NCI-H1105 (cell line): ENCODE measurements around the gene NLGN1.

Experiments used
- DNase-seq: peaks from one replicate; lab custom pipeline; 2025; lab: John Stamatoyannopoulos, UW

The NLGN1 gene

DNA sequence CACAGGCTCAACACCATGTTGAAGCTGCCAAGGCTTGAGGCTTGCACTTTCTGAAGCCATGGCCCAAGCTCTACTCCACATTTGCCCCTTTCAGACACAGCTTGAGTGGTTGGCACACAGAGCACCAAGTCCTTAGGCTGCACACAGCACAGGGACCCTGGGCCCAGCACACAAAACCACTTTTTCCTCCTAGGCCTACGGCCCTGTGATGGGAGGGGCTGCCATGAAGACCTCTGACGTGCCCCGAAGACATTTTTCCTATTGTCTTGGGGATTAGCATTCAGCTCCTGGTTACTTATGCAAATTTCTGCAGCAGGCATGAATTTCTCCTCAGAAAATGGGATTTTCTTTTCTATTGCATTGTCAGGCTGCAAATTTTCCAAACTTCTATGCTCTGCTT is 445.5 kb downstream of the NLGN1 start:
- DNase-seq: no peak

DNA sequence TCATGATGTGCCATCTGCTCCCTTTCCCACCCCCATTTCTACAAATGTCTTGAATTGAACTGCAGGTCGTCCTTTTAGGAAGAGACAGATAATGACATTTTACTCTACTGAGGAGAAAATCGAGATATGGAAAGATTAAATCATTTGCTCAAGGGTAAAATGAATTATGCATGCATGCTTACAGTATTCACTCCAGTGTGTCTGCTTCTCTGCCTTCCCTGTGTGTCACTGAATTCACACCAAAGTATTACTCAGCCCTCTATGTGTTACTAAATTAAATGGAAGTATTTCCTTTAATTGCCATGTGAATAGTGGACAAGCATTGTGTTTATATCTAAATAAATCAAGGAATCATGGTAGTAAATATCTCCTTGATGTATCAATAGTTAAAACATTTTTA is 449.0 kb downstream of the NLGN1 start:
- DNase-seq: no peak

DNA sequence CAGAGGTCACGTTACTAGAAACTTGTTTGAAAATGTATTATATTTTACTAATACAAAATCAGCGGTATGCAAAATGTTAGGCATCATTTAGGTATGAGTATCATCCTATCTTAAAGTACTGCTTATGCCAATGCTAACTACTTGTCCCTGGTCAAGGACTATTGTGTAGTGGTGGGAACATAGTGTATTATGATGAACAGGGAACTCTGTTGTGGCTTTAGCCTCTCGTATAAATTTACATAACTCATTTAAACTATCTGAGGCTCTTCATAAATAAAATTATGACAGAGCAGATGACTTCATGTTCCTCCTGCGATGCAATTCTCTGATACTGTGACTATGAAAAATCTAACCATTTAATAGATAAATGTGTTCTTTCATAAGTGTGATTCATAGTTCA is 451.9 kb downstream of the NLGN1 start:
- DNase-seq: no peak

DNA sequence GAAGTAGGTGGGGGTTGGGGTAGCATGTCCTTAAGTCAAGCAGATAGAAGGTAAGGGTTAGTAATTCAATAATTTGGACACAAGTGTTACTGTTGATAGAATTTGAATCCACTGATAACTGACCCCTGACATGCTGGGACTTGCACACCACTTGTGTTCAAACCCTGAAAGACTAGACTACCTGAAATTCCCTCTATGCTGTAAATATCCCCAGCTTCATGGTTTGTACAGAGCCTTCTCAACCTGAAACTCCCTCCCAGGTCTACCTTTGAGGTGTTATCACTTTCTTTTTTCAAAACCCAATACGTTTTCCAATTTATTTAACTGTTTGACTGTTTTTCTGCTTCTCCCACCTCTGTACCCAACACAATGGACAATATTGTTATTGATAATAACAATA is 459.6 kb downstream of the NLGN1 start:
- DNase-seq: no peak

DNA sequence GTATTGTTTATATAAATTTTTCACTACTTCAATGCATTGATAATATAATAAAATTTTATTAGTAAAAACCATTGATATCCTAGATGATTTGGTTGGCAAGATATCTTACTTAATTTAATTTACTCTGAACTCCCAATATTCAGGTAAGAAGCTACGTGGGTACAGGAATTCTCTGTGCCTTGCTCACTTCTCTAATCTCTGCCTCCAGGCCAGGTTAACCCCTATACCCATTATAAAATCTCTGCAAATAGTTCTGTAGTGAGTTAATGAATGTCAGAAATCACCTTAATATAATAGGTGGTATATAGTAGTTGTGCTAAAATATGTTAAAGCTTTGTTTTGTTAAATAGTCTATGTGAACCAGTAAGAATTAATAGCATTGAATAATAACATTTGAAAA is 465.2 kb downstream of the NLGN1 start:
- DNase-seq: no peak

DNA sequence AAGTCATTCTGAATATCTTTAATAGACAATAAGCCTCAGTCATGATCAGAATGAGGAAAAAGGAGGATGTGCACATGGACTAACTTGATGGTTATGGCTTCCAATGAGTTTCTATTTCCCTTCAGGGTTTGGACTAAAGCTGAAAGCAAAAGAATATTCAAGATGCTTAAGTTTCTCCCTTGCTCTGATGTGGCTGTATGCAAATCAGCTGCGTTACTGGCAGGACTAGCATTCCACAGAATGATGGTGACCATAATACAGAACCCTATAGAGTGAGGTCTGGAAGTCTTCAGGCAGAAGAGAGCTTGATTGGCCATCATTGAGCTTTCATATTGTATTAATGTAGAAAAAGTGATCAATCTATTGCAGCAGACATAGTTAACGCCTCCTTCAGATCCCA is 466.0 kb downstream of the NLGN1 start:
- no peak for DNase-seq

DNA sequence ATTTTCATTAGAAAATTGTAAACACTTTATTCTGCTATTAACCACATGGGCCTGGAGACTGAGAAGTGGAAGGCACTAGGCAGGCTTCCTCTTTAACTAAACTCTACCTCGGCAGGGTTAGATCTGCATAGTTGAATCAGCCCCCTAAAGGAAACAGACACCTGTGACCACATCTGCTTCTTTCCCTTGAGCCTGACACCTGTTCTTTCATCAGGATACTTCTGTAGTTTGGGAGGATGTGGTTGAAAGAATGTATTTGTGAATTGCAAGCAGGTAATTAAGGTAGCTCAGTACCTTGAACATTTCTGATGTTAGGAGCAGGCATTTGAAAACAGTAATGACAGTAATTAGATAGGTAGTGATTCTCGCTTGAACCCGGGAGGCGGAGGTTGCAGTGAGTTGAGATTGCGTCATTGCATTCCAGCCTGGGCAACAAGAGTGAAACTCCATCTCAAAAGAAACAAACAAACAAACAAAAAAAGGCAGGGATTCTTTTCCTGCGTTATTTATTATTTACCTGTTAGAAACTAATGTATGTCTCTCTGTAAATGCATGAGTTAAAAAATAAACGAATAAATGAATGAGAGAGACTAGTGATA is 468.5 kb downstream of the NLGN1 start:
- peak; percentile 10 for DNase-seq

DNA sequence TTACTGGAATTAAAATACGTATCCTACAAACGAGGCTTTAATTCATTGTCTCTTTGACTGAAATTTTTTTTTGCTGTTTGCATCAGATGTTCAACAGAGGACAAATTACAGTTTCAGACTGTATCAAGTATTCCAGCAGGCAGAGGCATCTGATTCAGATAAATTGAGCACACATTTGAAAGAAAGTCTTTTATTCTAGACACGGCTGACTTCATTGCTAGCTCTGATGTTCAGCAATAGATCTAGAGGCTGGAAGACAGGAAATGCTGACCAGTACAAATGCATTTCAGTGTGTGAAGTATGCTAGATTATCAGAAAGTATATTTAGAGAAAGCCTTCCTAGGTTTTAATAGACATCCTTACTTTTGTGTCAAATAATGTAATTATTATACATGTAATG is 472.2 kb downstream of the NLGN1 start:
- no peak for DNase-seq

DNA sequence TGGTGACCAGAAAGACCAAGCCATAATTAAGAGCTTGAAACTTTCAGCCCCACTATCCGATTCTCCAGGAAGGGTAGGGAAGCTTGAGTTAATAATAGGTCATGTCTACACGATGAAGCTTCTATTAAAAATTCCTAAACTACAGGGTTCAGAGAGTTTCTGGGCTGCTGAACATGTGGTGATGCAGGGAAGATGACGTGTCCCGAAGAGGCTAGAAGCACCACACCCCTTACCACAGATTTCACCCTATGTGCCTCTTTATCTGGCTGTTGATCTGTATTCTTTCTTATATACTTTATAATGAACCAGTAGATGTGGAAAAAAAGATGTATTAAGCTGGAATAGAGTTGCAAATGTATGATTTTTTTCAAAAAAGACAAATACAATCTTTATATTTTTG is 473.4 kb downstream of the NLGN1 start:
- DNase-seq: no peak

DNA sequence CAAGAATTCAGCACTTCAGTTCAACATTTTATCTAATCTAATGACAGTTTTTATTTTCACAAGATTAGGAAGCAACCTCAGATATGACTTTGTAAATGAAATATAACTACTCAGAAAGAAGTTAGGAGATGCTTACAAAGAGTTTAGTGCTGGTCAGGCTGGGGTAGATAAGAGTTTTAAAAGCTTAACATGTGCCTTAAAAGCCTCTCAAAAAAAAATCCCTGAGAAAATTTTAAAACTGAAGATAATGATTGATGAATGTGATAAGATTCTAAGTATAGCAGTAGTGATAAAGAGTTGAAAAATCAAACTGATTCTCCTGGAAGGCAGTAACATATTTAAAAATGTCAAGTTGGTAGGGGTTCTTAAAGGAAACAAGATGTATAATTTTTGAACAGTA is 478.2 kb downstream of the NLGN1 start:
- DNase-seq: no peak

DNA sequence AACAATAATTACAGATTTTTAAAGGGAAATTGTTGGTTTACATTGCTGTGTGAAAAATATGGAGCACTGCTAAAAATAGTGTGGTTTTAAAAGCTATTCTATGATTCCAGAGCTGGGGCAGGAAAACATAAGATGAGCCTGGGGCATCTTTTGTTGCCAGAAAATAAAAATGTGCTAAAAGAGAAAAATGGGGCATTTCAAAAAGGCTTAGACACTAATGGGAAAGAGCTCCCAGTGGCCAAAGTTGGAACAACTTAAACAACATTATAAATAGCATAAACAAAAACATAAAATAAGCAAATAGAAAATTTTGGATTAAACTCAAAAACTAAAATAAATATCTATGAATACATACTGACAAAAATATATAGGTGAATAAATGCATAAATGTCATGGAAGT is 478.9 kb downstream of the NLGN1 start:
- DNase-seq: no peak

DNA sequence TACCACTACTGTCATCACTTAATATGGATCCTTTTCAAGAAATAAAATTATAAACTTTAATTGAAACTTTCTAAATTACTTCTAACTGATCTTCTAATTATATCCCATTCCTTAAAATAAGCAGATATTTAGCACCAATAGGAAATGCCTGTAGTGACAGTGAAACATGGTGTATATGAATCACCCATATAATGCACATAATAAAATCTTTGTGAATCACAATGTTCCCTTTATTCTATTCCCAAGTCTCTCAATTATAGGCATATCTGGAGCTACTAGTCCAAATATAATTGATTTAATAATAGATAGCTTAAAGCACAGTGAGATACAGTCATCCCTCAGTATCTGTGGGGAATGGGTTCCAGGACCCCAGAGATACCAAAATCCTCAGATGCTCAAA is 490.3 kb downstream of the NLGN1 start:
- DNase-seq: no peak

DNA sequence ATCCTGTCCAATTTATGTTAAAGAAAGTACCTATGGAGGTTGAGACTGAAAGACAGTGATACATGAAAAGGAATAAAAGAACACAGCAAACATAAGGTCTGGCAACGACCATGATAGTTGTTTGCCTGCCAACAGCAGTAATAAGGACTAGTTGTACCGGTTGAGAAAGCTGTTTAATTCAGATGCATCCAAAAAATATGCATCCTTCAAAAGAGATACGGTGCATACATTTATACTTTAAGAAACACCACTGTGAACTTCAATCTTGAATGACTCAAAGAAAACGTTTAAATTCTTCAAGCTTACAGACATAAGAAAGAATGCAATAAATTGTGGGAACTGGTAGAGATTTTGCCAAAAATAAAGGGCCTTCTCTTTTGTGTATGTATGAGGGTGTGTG is 492.1 kb downstream of the NLGN1 start:
- no peak for DNase-seq

DNA sequence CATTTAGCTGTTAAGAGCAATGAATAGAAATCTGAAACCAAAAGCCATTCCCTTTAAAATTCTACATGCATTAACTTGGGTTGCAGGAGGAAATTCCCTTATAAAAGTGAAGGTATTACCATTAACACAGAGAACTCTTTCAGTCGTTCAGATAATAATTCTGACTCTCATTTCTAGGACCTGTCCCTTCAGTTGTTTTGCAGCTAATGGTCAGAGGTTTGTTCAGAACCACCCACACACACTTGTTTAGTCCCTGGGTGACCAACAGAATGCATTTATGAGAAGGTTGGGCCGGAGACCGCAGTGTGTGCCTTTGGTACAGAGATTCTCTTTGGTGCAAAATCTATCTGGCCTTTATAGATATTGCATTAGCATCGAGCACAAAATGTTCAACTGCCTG is 492.5 kb downstream of the NLGN1 start:
- DNase-seq: no peak

DNA sequence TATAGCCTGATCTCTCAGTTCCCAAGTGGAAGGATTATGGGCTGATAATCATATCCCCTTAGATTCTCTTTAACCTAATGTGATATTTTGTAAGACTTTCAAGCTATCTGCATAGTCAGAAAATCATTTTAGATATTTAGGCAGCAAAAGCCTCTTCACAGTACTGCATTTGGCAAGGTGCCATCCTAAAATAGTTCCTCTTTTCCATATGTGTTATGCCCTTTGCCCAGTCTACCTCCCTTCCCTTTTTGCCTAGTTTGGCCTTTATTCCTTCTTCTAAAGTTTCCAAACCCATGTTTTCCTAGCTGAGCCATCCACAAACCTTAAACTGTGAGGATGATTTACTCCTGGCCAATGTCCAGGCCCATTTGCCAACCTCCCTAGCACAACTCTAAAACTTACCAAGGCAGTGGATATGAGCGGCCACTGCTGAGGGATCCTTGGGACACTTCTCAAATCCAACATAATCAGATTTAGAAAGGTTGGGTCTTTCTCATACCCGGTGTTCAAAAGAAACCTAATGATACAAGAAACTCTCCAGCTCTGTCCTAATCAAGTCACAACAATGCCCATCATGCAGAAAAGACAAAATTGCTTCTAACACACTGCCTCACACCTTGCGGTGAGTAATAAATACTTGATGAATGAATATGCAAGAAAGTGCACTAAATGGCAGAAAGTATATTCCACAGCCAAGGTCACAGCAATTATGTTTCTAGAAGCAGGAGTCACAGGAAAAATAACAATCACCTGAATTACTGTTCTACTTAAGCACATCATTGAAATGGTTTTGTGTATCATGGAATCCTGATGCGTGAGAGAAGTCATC is 493.9 kb downstream of the NLGN1 start:
- DNase-seq: peak; percentile 10

DNA sequence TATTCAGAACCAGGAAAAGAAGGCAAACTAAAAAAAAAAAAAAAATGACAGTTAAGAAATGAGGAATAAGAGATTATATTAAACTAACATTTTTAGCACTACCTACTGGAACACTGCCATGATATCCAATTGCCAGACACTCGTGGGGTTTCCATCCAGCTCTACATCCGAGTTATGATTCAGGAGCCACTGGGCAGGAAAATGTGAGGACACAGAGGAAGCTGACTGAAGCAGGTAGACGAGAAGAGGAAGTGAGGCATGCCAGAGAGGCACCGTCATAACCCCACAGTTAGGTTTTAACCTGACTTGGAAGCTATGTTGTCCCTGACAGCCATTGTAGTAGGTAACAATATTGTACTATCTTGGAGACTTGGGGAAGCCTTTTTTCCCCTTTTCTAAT is 495.0 kb downstream of the NLGN1 start:
- no peak for DNase-seq

DNA sequence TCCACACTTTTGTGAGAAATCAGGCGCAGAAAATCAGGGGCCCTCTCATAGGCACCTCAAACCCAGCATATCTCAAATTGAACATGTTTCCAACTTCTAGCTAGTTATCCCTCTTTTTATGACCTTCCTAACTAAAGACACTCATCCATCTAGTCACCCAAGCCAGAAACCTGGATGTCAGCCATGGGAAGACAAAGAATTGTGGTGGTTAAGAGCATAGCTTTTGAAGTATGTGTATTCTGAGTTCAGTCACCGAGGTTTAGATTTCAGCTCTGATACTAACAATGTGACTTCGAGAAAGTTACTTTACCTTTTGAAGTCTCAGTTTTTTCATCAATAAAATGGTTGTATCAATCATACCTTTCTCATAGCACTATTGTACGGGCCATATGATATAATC is 495.5 kb downstream of the NLGN1 start:
- peak; percentile 8 for DNase-seq

DNA sequence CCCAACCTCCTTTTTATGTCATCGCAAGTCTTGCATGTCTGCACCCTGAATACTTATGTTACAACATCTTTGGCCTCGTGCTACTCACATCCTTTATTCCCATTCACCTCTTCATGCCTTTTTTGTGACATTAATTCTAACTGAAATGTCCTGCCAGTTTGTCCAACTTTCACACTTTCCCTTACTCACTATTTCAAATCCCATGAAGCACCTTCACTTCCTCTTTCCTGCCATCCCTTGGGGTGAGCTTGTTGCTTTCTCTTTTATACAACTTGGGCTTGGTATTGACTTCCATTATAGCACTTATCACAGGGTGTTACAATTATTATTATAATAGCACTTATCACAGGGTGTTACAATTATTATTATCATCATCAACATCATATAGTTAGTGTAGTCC is 496.3 kb downstream of the NLGN1 start:
- DNase-seq: no peak

DNA sequence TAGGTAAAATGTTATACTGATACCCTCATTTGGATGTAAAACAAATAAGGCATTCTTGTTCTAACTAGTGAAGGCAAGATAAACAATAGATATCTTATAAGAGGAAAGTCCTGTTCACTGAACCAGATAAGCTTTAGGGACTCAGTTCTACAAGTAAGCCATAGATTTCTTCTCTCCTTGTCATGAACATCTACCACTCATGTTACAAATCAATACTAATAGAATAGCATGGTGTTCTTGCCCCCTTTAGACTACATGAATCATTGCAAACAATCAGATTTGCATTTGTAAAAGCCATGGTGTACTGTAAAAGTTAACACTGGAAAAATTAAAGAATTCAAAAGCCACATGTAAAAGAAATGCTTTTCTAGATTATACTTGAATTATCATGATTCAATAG is 500.1 kb downstream of the NLGN1 start:
- no peak for DNase-seq

DNA sequence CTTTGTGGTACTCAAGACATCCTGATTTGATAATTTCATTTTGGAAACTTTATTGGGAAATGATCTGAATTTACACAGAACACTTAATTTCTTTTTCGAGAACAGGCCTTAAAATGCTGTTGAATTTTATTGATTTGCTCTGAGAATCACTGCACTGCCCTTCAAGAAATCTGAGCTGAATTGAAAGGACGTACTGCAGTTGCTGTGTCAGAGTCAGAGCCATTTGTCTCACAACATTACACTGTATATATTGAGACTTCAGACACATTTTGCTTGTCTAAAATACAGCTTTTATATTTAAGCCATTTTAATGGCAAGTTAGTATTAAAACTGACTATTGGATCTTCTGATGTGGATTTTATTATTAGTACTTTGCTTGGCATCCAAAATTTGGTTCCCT is 504.1 kb downstream of the NLGN1 start:
- DNase-seq: no peak

DNA sequence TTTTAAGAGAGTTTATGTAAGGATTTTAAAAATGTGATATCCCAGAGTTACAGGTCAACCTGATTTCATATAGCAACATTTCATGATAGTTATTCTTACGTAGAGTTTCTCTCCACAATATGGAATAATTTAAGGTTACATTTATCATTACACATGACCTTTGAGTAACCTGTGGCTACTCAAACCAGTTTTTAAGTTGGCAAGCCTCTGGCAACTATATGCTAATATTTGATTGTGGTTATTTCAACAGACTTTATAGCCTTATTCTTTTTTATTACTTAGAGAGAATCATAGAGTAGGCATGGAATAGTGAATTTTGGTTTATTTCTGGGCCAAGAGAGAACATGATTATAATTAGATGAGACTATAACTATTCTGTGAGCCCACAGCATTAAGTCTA is 504.9 kb downstream of the NLGN1 start:
- no peak for DNase-seq

DNA sequence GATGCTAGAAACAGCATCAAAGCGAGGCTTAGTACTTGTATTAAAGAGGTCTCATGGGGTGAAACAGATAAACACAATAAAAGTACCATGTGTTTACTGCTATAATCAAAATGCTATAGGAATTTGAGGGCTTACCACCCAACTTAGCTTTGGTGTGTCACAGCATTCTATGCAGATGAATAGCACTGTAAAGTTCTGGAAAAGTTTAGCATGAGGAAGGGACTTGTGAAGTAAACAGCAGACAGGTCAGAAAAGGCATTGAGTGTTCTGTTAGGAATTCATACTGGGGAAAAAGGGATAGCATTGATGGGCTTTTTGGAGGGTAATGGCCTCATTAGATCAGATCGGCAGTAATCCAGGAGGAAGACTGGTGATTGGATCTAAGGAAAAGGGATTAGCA is 505.3 kb downstream of the NLGN1 start:
- DNase-seq: no peak

DNA sequence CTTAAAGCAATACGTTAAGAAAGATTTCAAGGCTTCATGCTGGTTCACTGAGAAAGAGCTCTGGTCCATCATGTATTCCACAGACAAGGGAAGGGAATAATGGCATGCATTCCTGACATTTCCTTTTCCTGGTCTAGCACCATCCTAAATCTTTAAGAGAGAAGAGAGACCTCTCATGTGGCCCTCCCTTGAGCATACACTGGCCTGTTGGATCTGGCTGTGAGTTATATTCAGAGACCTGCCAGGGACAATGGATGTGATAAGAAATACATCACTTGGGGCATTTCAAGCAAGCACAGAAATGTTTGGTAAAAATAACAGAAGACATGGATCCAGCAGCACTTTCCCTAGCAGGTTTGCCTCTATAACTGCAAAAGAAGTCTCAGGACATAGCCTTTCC is 507.8 kb downstream of the NLGN1 start:
- DNase-seq: no peak

DNA sequence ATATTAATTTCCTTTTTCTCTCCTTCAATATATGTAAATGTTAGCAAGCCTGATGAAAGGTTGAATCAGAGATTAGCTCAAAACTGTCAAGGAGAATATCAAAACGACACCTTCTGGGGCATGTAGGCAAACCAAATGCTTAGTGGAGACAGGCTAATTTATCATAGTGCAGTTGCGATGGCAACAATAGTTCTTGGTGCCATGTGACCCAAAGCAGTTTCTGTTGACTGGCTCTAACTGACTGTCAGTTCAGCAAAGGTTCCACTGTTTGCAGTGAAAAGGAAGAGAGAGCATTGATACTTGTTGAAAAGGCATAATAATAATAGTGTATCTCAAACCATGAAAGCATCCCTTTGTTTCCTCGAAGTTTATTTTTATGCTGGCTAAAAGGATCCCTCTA is 513.9 kb downstream of the NLGN1 start:
- no peak for DNase-seq
